Duodenal mucosa (tissue), 2 donors: ENCODE results near the gene KRTAP10-6.
"Not testable (repeated sequence)": the region's sequence is repeated elsewhere in the genome, so short reads cannot be mapped to it uniquely, and the experiment has no call there.

Source experiments
- H3K27ac ChIP-seq: one replicate; pipeline ENCODE4 v1.7.0; 2013; ENCODE audit warnings: low read depth, low read length
- H3K27me3 ChIP-seq, 2 donors: one replicate each; pipeline ENCODE4 v1.7.0; 2013; ENCODE audit warnings: low read length in 2 of 2, control low read depth in 1 of 2; ENCODE audit not compliant: insufficient read depth in 2 of 2, control insufficient read depth in 1 of 2
- H3K36me3 ChIP-seq, 2 donors: one replicate each; pipeline ENCODE4 v1.7.0; 2013; ENCODE audit warnings: low read length in 2 of 2, control low read depth in 1 of 2; ENCODE audit not compliant: insufficient read depth in 2 of 2, control insufficient read depth in 1 of 2
- H3K4me1 ChIP-seq, 2 donors: one replicate each; pipeline ENCODE4 v1.7.0; 2013; ENCODE audit warnings: low read length in 2 of 2, control low read depth in 1 of 2; ENCODE audit not compliant: insufficient read depth in 2 of 2, control insufficient read depth in 1 of 2
- H3K4me3 ChIP-seq, 2 donors: one replicate each; pipeline ENCODE4 v1.7.0; 2013; ENCODE audit warnings: low read length in 2 of 2, low read depth in 1 of 2
- H3K9ac ChIP-seq, 2 donors: one replicate each; pipeline ENCODE4 v1.7.0; 2013; ENCODE audit warnings: low read length in 2 of 2, low read depth in 1 of 2
- H3K9me3 ChIP-seq, 2 donors: one replicate each; pipeline ENCODE4 v1.7.0; 2013; ENCODE audit warnings: low read length in 2 of 2, control low read depth in 1 of 2; ENCODE audit not compliant: control insufficient read depth in 1 of 2

Gene KRTAP10-6

GRCh38 chr21:44592446-44593311 is at the start of gene KRTAP10-6:
TSS of gene KRTAP10-6 (minus strand) at chr21:44592505. CDS start at chr21:44592484, 21 bp downstream.
- no peak within 1 kb of the TSS for H3K27ac ChIP-seq
- peaks cover 0 to 16% of the 10 kb centered on the region in 2 donors for H3K27me3 ChIP-seq
- H3K9me3 ChIP-seq: no peaks in the 10 kb centered on the region
- no peaks in the 10 kb centered on the region for H3K4me1 ChIP-seq
- H3K36me3 ChIP-seq: no peaks in the 10 kb centered on the region
- H3K9ac ChIP-seq: no peak within 1 kb of the TSS
- no peak within 1 kb of the TSS for H3K4me3 ChIP-seq

- Histone ChIP-seq H3K9me3 (peaks cover 7 to 15% of the 10 kb centered on the region in 2 donors), H3K27ac (no peak overlapping the region), H3K36me3 (no peaks in the 10 kb centered on the region), H3K9ac (no peak overlapping the region), H3K4me3 (no peak overlapping the region), H3K4me1 (no peaks in the 10 kb centered on the region), H3K27me3 (no peaks in the 10 kb centered on the region)
Observed at GRCh38 chr21:44640761-44641160, 48.5 kb upstream of the KRTAP10-6 start.

- peaks cover 7 to 9% of the 10 kb centered on the region in 2 donors for H3K9me3 ChIP-seq
- H3K27me3 ChIP-seq: peaks cover 0 to 2% of the 10 kb centered on the region in 2 donors
- no peak overlapping the region for H3K4me3 ChIP-seq
- H3K4me1 ChIP-seq: no peaks in the 10 kb centered on the region
- no peak overlapping the region for H3K27ac ChIP-seq
- H3K36me3 ChIP-seq: no peaks in the 10 kb centered on the region
- H3K9ac ChIP-seq: no peak overlapping the region
Observed at GRCh38 chr21:44639331-44639655, 47.0 kb upstream of the KRTAP10-6 start.

GRCh38 chr21:44638506-44639330 is 46.4 kb upstream of the KRTAP10-6 start:
- not testable (repeated sequence) for H3K9ac ChIP-seq, H3K4me1 ChIP-seq

GRCh38 chr21:44637851-44638348 is 45.6 kb upstream of the KRTAP10-6 start:
- not testable (repeated sequence) for H3K27ac ChIP-seq, H3K36me3 ChIP-seq, H3K9ac ChIP-seq, H3K4me3 ChIP-seq, H3K27me3 ChIP-seq, H3K4me1 ChIP-seq, H3K9me3 ChIP-seq

More at GRCh38 chr21:44638506-44639330, 46.4 kb upstream of the KRTAP10-6 start:
- H3K36me3 ChIP-seq, H3K9me3 ChIP-seq, H3K4me3 ChIP-seq, H3K27me3 ChIP-seq, H3K27ac ChIP-seq: not testable (repeated sequence)

- H3K9ac ChIP-seq: no peak within 1 kb of the TSS
- no peak within 1 kb of the TSS for H3K27ac ChIP-seq
- H3K9me3 ChIP-seq: peaks cover 3 to 5% of the 10 kb centered on the region in 2 donors
- H3K4me3 ChIP-seq: no peak within 1 kb of the TSS
- peaks cover 0 to 2% of the 10 kb centered on the region in 2 donors for H3K27me3 ChIP-seq
- no peaks in the 10 kb centered on the region for H3K36me3 ChIP-seq
- H3K4me1 ChIP-seq: no peaks in the 10 kb centered on the region
Observed at GRCh38 chr21:44637018-44637850, 44.9 kb upstream of the KRTAP10-6 start, which contains the start of gene KRTAP10-10. TSS of gene KRTAP10-10 (plus strand) at chr21:44637356. CDS start at chr21:44637418, 62 bp downstream.

GRCh38 chr21:44636209-44637017 is 44.1 kb upstream of the KRTAP10-6 start:
- Histone ChIP-seq H3K9ac (no peak overlapping the region), H3K36me3 (no peaks in the 10 kb centered on the region), H3K27me3 (peaks cover 0 to 2% of the 10 kb centered on the region in 2 donors), H3K9me3 (peaks cover 6 to 8% of the 10 kb centered on the region in 2 donors), H3K4me3 (no peak overlapping the region), H3K4me1 (no peaks in the 10 kb centered on the region), H3K27ac (no peak overlapping the region)

- Histone ChIP-seq H3K9me3 (peaks cover 3% of the 10 kb centered on the region in 2 donors), H3K27ac (no peak overlapping the region), H3K4me1 (no peaks in the 10 kb centered on the region), H3K9ac (no peak overlapping the region), H3K36me3 (no peaks in the 10 kb centered on the region), H3K27me3 (peaks cover 2 to 5% of the 10 kb centered on the region in 2 donors), H3K4me3 (no peak overlapping the region)
Observed at GRCh38 chr21:44632067-44632466, 39.8 kb upstream of the KRTAP10-6 start.

- no peak overlapping the region for H3K4me3 ChIP-seq
- H3K9ac ChIP-seq: no peak overlapping the region
- H3K27ac ChIP-seq: no peak overlapping the region
- H3K36me3 ChIP-seq: no peaks in the 10 kb centered on the region
- peaks cover 3% of the 10 kb centered on the region in 2 donors for H3K9me3 ChIP-seq
- H3K27me3 ChIP-seq: peaks cover 2 to 5% of the 10 kb centered on the region in 2 donors
- H3K4me1 ChIP-seq: no peaks in the 10 kb centered on the region
Observed at GRCh38 chr21:44630440-44630839, 38.1 kb upstream of the KRTAP10-6 start.
